ENCODE results near the gene OR1M1.
A peak's percentile ranks its signal among the peaks of the same experiment; 100 is the strongest.

The OR1M1 gene

GRCh38 chr19:9076901-9077300 is 10.0 kb upstream of the OR1M1 start:
- no peak for DNase-seq

DNA sequence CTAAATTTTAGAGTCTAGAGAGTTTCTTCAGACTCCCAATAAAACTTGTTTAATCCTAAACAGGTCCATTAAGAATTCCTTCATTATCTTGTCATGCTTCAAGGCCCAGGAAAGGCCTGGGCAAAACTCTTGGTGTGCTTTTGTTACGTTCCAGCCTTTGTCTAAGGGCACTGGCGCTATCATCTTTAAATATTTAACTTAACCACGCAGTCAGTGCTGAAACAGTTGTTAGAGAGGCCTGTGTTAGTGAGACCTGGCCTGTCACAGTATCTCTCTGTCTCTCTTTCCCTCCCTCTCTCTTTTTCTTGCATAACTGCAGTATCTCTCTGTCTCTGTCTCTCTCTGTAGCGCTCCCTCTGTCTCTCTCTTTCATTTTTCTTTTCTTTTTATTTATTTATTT is 8.2 kb upstream of the OR1M1 start:
- no peak for DNase-seq

DNA sequence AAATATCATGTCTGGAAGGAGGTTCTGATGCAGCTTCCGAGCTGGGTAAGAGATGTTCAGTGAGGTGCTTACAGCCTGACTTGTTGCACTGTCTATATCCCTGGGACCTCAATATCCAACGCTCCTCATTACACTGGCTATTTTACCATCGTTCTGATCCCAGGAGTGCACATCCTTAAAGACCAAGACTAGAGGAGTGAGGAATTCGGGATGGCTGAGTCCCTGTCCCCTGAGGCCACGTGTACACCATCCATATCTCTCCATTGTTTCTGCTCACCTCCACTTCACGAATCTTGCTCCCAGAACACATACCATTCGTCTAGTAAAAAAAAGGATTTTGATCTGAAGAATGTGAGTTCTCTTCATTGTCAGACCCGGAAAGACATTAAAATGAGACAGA is 20.5 kb downstream of the OR1M1 start, which contains the start of gene OR7G2:
OR7G2 (minus strand) TSS at position 101 of the 400 bp plus-strand sequence. CDS start 4,232 bp downstream, outside the sequence.
- DNase-seq, result no peak

DNA sequence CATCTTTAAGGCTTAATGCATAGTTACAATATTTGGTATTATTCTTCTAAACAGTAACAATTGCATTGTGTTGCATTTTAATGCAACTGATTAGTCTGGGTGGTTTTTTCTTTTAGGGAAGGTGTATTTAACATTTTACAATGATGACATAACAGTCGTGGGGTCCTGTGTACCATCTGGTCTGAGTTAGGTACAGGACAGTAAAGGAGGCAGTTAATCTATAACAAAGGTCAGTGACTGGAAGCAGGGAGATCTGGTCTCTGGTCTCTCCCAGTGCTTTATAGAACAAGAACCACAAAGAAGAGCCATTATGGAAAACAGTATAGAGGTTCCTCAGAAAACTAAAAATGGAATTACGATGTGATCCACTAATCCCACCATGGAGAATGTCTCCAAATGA is 23.1 kb downstream of the OR1M1 start:
- no peak for DNase-seq

- DNase-seq, result no peak
Measured at GRCh38 chr19:9115307-9115813, 28.5 kb downstream of the OR1M1 start, which contains the start of gene OR7G1. Gene OR7G1, minus strand, starts transcription at chr19:9115763. Its CDS starts 0 bp downstream, at chr19:9115763.

DNA sequence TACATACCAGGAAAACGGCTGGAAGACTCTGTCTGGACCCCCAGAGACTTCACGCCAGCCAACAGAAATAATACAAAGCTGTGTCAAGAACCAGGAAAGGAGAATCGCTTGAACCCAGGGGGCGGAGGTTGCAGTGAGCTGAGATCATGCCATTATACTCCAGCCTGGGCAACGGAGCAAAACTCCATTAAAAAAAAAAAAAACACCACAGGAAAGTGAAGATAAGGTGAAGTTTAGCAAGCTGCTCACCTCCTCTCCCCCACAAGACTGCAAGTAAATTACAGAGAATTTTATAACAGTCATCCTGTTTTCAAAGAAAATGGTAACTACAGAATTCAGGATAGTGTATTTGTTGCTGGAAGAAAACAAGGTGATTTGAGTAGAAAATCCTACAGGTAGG is 29.7 kb downstream of the OR1M1 start:
- DNase-seq, result no peak

DNA sequence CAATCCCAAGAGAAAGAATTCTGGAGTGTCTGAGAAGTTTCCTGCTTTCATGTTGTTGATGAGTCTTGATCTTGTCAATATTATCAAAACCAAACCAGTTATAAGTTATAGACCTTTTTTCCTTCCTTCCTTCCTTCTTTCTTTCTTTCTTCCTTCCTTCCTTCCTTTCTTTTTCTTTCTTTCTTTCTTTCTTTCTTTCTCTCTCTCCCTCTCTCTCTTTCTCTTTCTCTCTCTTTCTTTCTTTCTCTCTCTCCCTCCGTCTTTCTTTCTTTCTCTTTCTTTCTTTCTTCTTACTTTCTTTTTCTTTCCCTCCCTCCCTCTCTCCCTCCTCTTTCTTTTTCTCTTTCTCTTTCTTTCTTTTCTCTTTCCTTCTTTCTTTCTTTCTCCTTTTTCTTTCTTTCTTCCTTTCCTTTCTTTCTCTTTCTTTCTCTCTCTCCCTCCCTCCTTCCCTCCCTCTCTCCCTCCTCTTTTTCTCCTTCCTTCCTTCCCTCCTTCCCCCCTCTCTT is 40.1 kb downstream of the OR1M1 start, which contains the start of gene OR7G3:
OR7G3 (minus strand) TSS at position 51 of the 506 bp plus-strand sequence; CDS start at position 51, 0 bp downstream.
- no peak for DNase-seq

- no peak for DNase-seq
Measured at GRCh38 chr19:9128171-9128570, 41.3 kb downstream of the OR1M1 start.

DNA sequence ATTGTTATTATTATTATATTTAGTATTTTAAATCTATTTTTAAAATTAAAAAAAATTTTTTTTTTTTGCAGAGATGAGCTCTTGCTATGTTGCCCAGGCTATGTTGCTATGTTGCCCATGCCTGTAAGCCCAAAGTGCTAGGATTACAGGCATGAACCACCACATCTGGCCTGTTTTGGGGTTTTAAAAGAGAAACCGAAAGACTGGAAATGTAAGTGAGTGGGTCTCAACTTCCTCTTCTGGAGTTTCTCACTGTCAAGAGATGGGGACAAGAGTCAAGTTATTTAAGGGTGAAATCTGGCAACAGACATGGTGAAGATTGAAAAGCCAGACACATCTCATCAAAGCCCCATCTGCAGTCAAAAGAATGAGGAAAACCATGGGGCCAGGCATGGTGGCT is 44.1 kb downstream of the OR1M1 start:
- no peak for DNase-seq

DNA sequence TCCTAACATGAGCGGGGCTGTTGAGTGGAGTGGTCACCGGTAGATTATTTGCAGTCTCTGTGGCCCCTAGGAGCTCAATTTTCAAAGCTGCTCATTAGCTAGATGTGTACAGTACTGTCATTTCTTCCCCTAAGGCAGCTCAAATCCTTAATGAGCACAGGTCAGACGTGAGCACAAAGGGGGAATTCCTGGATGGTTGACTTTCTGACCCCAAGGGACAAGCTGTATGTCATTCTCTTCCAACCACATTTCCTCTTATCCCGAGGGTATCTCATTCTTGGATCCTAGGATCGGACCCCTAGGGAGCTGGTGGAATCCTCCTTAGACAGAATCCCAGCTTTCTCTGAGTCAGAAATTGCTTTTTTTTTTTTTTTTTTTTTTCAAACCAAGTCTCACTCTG is 45.6 kb downstream of the OR1M1 start:
- no peak for DNase-seq

DNA sequence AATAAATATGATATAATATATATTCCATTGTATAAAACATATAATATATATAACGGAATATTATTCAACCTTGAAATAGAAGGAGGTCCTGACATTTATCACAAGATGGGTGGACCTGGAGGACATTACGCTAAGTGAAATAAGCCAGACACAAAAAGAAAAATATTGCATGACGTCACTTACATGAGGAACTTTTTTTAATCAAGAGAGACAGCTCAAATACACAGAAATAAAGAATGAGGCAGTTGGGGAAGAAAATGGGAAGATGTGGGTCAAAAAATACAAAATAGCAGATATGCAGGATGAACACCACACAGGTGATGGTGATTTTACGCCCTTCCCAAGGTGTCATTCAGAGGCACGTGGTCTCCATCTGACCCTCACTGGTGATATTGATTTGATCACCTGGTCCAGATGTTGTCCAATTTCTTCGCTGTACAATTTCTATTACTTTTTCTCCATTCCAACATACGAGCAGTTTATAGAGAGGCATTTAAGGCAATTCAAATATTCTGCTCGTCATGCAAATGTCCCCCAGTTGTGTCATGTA is 52.8 kb downstream of the OR1M1 start:
- DNase-seq, result no peak

DNA sequence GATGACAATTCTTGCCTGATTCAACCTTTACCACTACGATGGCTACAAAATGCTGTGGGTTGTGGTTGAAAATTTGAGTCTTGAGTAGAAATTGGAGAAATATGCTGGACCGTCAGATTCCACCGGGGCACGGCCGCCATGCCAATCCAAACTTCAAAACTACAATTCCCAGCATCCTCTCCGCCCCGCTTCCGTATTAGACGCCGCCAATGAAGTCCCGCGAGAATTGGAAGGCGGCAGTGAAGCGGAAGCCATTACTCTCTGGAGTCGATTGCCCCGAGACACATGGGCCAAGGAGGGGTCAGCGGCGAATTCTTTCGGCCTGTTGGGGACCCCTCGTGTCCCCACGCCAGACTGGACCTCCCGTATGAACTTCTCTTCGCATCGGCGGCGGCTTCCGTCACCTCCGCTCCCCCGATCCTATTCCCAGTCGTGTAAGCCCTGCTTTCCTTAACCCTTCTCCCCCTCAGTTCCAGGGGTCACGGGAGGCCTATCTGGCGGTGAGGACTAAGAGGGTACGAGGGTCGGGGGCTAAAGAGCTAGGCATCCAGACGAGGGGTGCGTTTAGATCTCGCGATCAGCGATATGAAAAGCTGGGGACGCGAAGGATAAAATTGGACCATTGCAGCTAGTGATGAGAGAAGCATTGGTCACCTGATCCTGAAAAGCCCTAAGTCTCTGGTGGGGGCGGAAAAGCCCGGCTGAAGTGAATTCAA is 53.5 kb downstream of the OR1M1 start, which contains the start of gene ZNF317:
ZNF317 (plus strand) TSS at position 239 of the 716 bp plus-strand sequence. CDS start 15,620 bp downstream, outside the sequence.
- DNase-seq, result peak; percentile 31

- DNase-seq, result no peak
Measured at GRCh38 chr19:9144920-9145319, 58.1 kb downstream of the OR1M1 start.
